HepG2 (cell line): ENCODE results near the gene CXCR4. TPM values are rescaled to one million over a fixed set of nuclear protein-coding genes. Genes with fewer than 3 reads are reported as not detected.

ENCODE experiments used
- ATAC-seq: fragments of 200-7000 bp; cut with Tn5 transposase; 3 replicates; pipeline ENCODE4 v1.9.1; 2020; ENCODE audit warnings: mild to moderate bottlenecking, moderate library complexity
- BruUV-seq: library from RNA; stranded (reverse); fragments of 400-500 nt; replicated peaks from 2 replicates; lab custom pipeline; 2021; lab: Mats Ljungman, UMichigan
- CTCF ChIA-PET: fragments of 300-600 bp; formaldehyde crosslinking; extraction: SDS; loops from one replicate; lab custom pipeline; 2021; ENCODE audit warnings: low total read pairs, inconsistent platforms, low intra/inter-chr PET ratio; lab: Yijun Ruan, JAX
- POLR2A ChIA-PET: fragments of 350-600 bp; sonication (Branson Sonifier 250); formaldehyde crosslinking; loops from one replicate; lab custom pipeline; 2020; ENCODE audit warnings: antibody characterized with exemption, inconsistent platforms; lab: Yijun Ruan, JAX
- DNase-seq: peaks from one replicate; pipeline ENCODE4 v3.0.0-alpha.2; 2015; ENCODE audit warnings: low spot score
- FAIRE-seq: peaks from 3 replicates; lab custom pipeline; 2011; peaks lifted over from hg19 to GRCh38; lab: Jason Lieb, UNC
- H2AFZ ChIP-seq: one replicate; pipeline ENCODE4 v1.6.1; 2011; ENCODE audit warnings: low read length, inconsistent platforms
- H3K27ac ChIP-seq: fragments of 300-600 bp; 3 replicates; pipeline ENCODE4 v1.8.0; 2011; ENCODE audit warnings: mixed run types, mild to moderate bottlenecking, mixed read lengths, low read length, inconsistent platforms; ENCODE audit not compliant: insufficient read depth; ENCODE audit errors: extremely low read length
- H3K27me3 ChIP-seq, 2 experiments: fragments of 200-600 bp in 1 of 2; 2 replicates in 1 of 2; 3 replicates in 1 of 2; pipeline versions ENCODE4 v1.6.0 to v1.8.0; 2011; ENCODE audit warnings: low read length in 2 of 2, mild to moderate bottlenecking in 2 of 2, moderate library complexity in 2 of 2, inconsistent platforms in 1 of 2; ENCODE audit not compliant: insufficient read depth in 2 of 2, control insufficient read depth in 1 of 2
- H3K36me3 ChIP-seq, 2 experiments: fragments of 200-600 bp in 1 of 2; replicated peaks in 1 of 2; 2 replicates in 1 of 2; 3 replicates in 1 of 2; pipeline versions ENCODE4 v1.5.1 to v1.8.0; 2011; ENCODE audit warnings: low read length in 2 of 2, inconsistent platforms in 1 of 2; ENCODE audit not compliant: insufficient read depth in 2 of 2, control insufficient read depth in 1 of 2
- H3K4me1 ChIP-seq: 2 replicates; pipeline ENCODE4 v1.5.1; 2012; ENCODE audit warnings: low read length, inconsistent platforms; ENCODE audit not compliant: insufficient read depth
- H3K4me2 ChIP-seq: 2 replicates; pipeline ENCODE4 v1.6.0; 2011; ENCODE audit warnings: low read depth, low read length, inconsistent platforms
- H3K4me3 ChIP-seq, 3 experiments: fragments of 200-600 bp in 1 of 3; sonication (generic), shearing (Covaris generic) in 1 of 3; replicated peaks in 1 of 3; 2 replicates each; pipeline ENCODE4 v1.5.1; 2011 to 2016; ENCODE audit warnings: low read length in 3 of 3, inconsistent platforms in 2 of 3, low read depth in 2 of 3, mild to moderate bottlenecking in 2 of 3, control low read depth in 1 of 3, mixed read lengths in 1 of 3; ENCODE audit not compliant: insufficient read depth in 1 of 3
- H3K79me2 ChIP-seq: one replicate; pipeline ENCODE4 v1.6.1; 2011; ENCODE audit warnings: low read length, inconsistent platforms; ENCODE audit not compliant: insufficient read depth
- H3K9ac ChIP-seq: 2 replicates; pipeline ENCODE4 v1.6.0; 2011; ENCODE audit warnings: mild to moderate bottlenecking, low read depth, low read length, inconsistent platforms; ENCODE audit not compliant: insufficient read depth
- H3K9me3 ChIP-seq: 2 replicates; pipeline ENCODE4 v1.5.1; 2012; ENCODE audit warnings: mild to moderate bottlenecking, low read length
- H4K20me1 ChIP-seq: 2 replicates; pipeline ENCODE4 v1.6.0; 2011; ENCODE audit warnings: inconsistent platforms, mild to moderate bottlenecking, low read length, moderate library complexity; ENCODE audit not compliant: insufficient read depth
- JUND ChIP-seq: sonication (generic); formaldehyde crosslinking; IDR thresholded peaks from 2 replicates; pipeline ENCODE4 v1.8.0; 2022; ENCODE audit warnings: mild to moderate bottlenecking, missing genetic modification reagents
- KDM3A ChIP-seq: IDR thresholded peaks from 2 replicates; pipeline ENCODE4 v1.6.1; 2018; ENCODE audit warnings: low read depth, missing compliant biosample characterization
- NCOR1 ChIP-seq: fragments of 200-600 bp; sonication (generic); IDR thresholded peaks from 2 replicates; pipeline ENCODE4 v1.7.0; 2017; ENCODE audit warnings: antibody characterized with exemption, low read length, borderline replicate concordance
- TBP ChIP-seq: sonication (generic); formaldehyde crosslinking; IDR thresholded peaks from 2 replicates; pipeline ENCODE4 v1.5.0; 2020; ENCODE audit warnings: missing genetic modification reagents
- TCF7 ChIP-seq: sonication (generic); IDR thresholded peaks from 2 replicates; pipeline ENCODE4 v1.6.1; 2016; ENCODE audit warnings: antibody characterized with exemption, low read depth
- THAP11 ChIP-seq: IDR thresholded peaks from 2 replicates; pipeline ENCODE4 v1.6.1; 2016; ENCODE audit warnings: missing biosample characterization, missing genetic modification reagents
- ZBTB20 ChIP-seq: sonication (generic); formaldehyde crosslinking; IDR thresholded peaks from 2 replicates; pipeline ENCODE4 v1.8.1; 2023; ENCODE audit warnings: missing genetic modification reagents, low read depth, mild to moderate bottlenecking, borderline replicate concordance
- ZNF510 ChIP-seq: sonication (generic); formaldehyde crosslinking; IDR thresholded peaks from 2 replicates; pipeline ENCODE4 v1.4.0; 2020; ENCODE audit warnings: low read depth, mild to moderate bottlenecking, missing genetic modification reagents
- ZNF530 ChIP-seq: sonication (generic); formaldehyde crosslinking; IDR thresholded peaks from 2 replicates; pipeline ENCODE4 v1.5.0; 2020; ENCODE audit warnings: low read depth, mild to moderate bottlenecking, missing genetic modification reagents
- ZNF546 ChIP-seq: sonication (generic); formaldehyde crosslinking; conservative IDR thresholded peaks from 2 replicates; pipeline ENCODE4 v1.8.1; 2023; ENCODE audit warnings: mild to moderate bottlenecking, missing genetic modification reagents
- ZSCAN12 ChIP-seq: sonication (generic); formaldehyde crosslinking; IDR thresholded peaks from 2 replicates; pipeline ENCODE4 v1.9.0; 2021; ENCODE audit warnings: mild to moderate bottlenecking, missing genetic modification reagents
- WGBS: methylation state at CpG from one replicate; pipeline ENCODE4 v1.1.6; 2017; ENCODE audit warnings: low lambda C conversion rate; 5-methylcytosine and 5-hydroxymethylcytosine counted together
- in situ Hi-C: cut with HindIII; loops from 2 replicates; pipeline ENCODE4 v1.10.0; 2017; ENCODE audit warnings: low pct_unique_long_range_greater_than_20kb; ENCODE audit not compliant: extremely low pct_ligation_motif_present
- intact Hi-C: fragments of 100-400 bp; cut with micrococcal nuclease; formaldehyde crosslinking; loops from one replicate; pipeline ENCODE4 v1.10.0; 2022; ENCODE audit not compliant: unreplicated experiment
- polyA plus RNA-seq, 8 experiments: library from polyadenylated mRNA; depleted of rRNA in 3 of 8; stranded (reverse) in 7 of 8; unstranded in 1 of 8; fragments of >200 nt; fragmentation: Illumina TruSeq in 4 of 8; extraction: Trizol in 4 of 8; gene quantifications; 2 replicates each; pipeline versions ENCODE4 v1.2.1 to v1.2.3, GENCODE V29; 2011 to 2016; ENCODE audit warnings: low read depth in 4 of 8, missing spikeins in 1 of 8, mixed read lengths in 1 of 8; ENCODE audit not compliant: insufficient read depth in 1 of 8
- total RNA-seq, 5 experiments: library from RNA; depleted of rRNA; stranded (reverse); fragments of >200 nt; fragmentation: Illumina TruSeq; extraction: Trizol; gene quantifications; 2 replicates each; pipeline ENCODE4 v1.2.3, GENCODE V29; 2016; ENCODE audit warnings: low read depth in 1 of 5
- TF ChIP-seq, protein P1 (sequence below): sonication (generic); formaldehyde crosslinking; IDR thresholded peaks from 2 replicates; pipeline ENCODE4 v1.4.0; 2020; ENCODE audit warnings: mild to moderate bottlenecking, missing genetic modification reagents
- TF ChIP-seq, protein P2 (sequence below): sonication (generic); formaldehyde crosslinking; IDR thresholded peaks from 2 replicates; pipeline ENCODE4 v1.5.1; 2020; ENCODE audit warnings: missing genetic modification reagents, mild to moderate bottlenecking, borderline replicate concordance
- TF ChIP-seq, protein P3 (sequence below): sonication (generic); formaldehyde crosslinking; IDR thresholded peaks from 2 replicates; pipeline ENCODE4 v1.5.0; 2020; ENCODE audit warnings: missing genetic modification reagents
- TF ChIP-seq, protein P4 (sequence below): sonication (generic); formaldehyde crosslinking; IDR thresholded peaks from 2 replicates; pipeline ENCODE4 v1.8.1; 2023; ENCODE audit warnings: mild to moderate bottlenecking, inconsistent platforms, moderate library complexity, missing genetic modification reagents, borderline replicate concordance
- TF ChIP-seq, protein P5 (sequence below): sonication (generic); formaldehyde crosslinking; IDR thresholded peaks from 2 replicates; pipeline ENCODE4 v1.5.1; 2020; ENCODE audit warnings: mild to moderate bottlenecking, moderate library complexity, missing genetic modification reagents

CXCR4 gene
- total and polyA plus RNA-seq, 2 of the 13 experiments (the other 11 are each of a cell fraction or from before 2014, with no cell fraction given) = 0.34 to 0.55 TPM

DNA sequence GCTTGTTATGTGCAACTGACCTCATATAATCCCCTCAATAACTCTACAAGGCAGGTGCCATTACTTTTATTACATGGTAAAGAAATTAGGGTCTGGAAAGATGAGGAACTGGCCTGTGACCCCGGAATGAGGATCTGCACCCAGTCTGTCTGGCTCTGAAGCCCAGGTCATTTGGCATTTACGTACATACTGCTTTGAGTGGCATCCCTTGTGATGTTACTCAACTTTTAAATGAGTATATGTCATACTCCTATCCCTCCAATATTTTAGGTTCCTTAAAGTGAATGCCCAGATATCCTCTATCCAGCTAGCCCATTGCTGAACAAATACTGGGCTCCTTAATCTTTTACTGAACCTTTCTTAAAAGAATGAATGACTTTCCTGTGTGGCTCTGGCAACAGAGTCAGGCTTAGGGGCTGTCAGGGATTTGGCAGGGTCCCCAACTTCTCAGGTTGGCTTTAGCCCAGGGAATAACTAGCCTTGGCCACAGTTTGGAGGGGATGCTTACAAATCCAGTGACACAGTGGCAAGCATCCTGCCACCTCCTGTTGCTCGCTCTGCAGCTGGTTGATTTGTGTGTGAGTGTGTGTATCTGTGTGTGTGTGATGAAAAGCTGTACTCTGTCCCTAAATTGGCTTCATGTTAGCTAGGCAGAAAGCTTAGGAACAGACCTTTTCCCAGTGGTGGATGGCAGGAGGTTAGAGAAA is 3.4 kb upstream of the CXCR4 start:
- peaks cover 0 to 60% of the 10 kb centered on the region in 2 experiments; a peak in 4 of 5 replicates for H3K27me3 ChIP-seq
- no peak overlapping the region for H3K4me3 ChIP-seq
- no peaks in the 10 kb centered on the region for H4K20me1 ChIP-seq
- ChIA-PET CTCF (no interaction called here), POLR2A (no interaction called here)
- no peaks in the 10 kb centered on the region for H3K79me2 ChIP-seq
- H3K36me3 ChIP-seq = no peaks in the 10 kb centered on the region
- in situ Hi-C loops (no loop called here), intact Hi-C loops (no loop called here)
- no peak overlapping the region for H3K27ac ChIP-seq
- H2AFZ ChIP-seq = no peak overlapping the region
- H3K9ac ChIP-seq = no peak overlapping the region
- no peaks in the 10 kb centered on the region for H3K9me3 ChIP-seq
- H3K4me1 ChIP-seq = peaks cover 8% of the 10 kb centered on the region
- no peak for ATAC-seq
- no peak overlapping the region for H3K4me2 ChIP-seq
- no peak for DNase-seq
- no peak for FAIRE-seq
- WGBS = 8% methylated on average over 3 of the region's 3 CpGs
- no TSS peak for BruUV-seq
- TF ChIP-seq ZNF530 (no peak), JUND (no peak), ZNF510 (CRISPR knock-in tag) (no peak), ZSCAN12 (no peak), KDM3A (no peak), ZNF546 (CRISPR knock-in tag) (no peak), TCF7 (no peak), TBP (CRISPR knock-in tag) (no peak), NCOR1 (no peak), THAP11 (CRISPR knock-in tag) (no peak), ZBTB20 (CRISPR knock-in tag) (no peak)
- TF ChIP-seq, protein P1, sequence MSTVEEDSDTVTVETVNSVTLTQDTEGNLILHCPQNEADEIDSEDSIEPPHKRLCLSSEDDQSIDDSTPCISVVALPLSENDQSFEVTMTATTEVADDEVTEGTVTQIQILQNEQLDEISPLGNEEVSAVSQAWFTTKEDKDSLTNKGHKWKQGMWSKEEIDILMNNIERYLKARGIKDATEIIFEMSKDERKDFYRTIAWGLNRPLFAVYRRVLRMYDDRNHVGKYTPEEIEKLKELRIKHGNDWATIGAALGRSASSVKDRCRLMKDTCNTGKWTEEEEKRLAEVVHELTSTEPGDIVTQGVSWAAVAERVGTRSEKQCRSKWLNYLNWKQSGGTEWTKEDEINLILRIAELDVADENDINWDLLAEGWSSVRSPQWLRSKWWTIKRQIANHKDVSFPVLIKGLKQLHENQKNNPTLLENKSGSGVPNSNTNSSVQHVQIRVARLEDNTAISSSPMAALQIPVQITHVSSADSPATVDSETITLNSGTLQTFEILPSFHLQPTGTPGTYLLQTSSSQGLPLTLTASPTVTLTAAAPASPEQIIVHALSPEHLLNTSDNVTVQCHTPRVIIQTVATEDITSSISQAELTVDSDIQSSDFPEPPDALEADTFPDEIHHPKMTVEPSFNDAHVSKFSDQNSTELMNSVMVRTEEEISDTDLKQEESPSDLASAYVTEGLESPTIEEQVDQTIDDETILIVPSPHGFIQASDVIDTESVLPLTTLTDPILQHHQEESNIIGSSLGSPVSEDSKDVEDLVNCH (CRISPR knock-in tag) = no peak
- TF ChIP-seq, protein P2, sequence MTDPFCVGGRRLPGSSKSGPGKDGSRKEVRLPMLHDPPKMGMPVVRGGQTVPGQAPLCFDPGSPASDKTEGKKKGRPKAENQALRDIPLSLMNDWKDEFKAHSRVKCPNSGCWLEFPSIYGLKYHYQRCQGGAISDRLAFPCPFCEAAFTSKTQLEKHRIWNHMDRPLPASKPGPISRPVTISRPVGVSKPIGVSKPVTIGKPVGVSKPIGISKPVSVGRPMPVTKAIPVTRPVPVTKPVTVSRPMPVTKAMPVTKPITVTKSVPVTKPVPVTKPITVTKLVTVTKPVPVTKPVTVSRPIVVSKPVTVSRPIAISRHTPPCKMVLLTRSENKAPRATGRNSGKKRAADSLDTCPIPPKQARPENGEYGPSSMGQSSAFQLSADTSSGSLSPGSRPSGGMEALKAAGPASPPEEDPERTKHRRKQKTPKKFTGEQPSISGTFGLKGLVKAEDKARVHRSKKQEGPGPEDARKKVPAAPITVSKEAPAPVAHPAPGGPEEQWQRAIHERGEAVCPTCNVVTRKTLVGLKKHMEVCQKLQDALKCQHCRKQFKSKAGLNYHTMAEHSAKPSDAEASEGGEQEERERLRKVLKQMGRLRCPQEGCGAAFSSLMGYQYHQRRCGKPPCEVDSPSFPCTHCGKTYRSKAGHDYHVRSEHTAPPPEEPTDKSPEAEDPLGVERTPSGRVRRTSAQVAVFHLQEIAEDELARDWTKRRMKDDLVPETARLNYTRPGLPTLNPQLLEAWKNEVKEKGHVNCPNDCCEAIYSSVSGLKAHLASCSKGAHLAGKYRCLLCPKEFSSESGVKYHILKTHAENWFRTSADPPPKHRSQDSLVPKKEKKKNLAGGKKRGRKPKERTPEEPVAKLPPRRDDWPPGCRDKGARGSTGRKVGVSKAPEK (CRISPR knock-in tag) = no peak
- TF ChIP-seq, protein P3, sequence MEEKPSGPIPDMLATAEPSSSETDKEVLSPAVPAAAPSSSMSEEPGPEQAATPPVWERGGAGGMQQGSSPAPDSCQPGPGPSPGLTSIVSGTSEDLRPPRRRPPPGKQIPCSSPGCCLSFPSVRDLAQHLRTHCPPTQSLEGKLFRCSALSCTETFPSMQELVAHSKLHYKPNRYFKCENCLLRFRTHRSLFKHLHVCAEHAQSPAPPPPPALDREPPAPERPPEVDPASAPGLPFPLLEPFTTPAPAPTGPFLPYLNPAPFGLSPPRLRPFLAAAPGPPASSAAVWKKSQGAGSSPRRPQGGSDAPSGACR = no peak
- TF ChIP-seq, protein P4, sequence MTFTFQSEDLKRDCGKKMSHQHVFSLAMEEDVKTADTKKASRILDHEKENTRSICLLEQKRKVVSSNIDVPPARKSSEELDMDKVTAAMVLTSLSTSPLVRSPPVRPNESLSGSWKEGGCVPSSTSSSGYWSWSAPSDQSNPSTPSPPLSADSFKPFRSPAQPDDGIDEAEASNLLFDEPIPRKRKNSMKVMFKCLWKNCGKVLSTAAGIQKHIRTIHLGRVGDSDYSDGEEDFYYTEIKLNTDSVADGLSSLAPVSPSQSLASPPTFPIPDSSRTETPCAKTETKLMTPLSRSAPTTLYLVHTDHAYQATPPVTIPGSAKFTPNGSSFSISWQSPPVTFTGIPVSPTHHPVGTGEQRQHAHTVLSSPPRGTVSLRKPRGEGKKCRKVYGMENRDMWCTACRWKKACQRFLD (CRISPR knock-in tag) = no peak
- TF ChIP-seq, protein P5, sequence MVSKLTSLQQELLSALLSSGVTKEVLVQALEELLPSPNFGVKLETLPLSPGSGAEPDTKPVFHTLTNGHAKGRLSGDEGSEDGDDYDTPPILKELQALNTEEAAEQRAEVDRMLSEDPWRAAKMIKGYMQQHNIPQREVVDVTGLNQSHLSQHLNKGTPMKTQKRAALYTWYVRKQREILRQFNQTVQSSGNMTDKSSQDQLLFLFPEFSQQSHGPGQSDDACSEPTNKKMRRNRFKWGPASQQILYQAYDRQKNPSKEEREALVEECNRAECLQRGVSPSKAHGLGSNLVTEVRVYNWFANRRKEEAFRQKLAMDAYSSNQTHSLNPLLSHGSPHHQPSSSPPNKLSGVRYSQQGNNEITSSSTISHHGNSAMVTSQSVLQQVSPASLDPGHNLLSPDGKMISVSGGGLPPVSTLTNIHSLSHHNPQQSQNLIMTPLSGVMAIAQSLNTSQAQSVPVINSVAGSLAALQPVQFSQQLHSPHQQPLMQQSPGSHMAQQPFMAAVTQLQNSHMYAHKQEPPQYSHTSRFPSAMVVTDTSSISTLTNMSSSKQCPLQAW (CRISPR knock-in tag) = no peak
